Left kidney (tissue), 2 donors: ENCODE measurements around the gene CEP20. TPM values are rescaled to one million over a fixed set of nuclear protein-coding genes. Genes with fewer than 3 reads are reported as not detected.

Experiments
- DNase-seq: peaks from one replicate; pipeline ENCODE4 v3.0.0-alpha.2; 2013
- polyA plus RNA-seq: library from polyadenylated mRNA; unstranded; fragments of 120-200 nt; gene quantifications from one replicate; pipeline ENCODE4 v1.2.1, GENCODE V29; 2013; ENCODE audit not compliant: insufficient read length

CEP20 gene
- polyA plus RNA-seq, 1 donor: 47.0 TPM

GRCh38 chr16:15833541-15833940, 54.9 kb downstream of the CEP20 start:
- DNase-seq: no peak

DNA sequence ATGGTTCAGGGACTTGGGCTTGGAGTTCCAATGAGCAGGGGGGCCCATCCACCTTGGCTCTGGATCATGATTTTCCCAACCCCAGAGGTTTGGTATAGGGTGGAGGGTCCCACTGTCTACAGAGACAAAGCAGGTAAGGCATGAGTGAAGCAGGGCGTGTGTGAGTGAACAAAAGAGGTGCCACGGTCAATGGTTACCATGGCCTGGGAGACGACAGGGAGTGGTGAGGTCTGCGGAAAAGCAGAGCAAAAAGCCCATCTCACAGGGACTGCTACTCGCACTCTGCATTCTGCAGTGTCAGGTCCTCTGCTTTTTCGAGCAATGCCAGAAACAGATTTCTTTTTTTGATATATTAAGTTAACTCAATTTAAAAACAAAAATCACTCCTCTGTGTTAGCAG, 56.2 kb downstream of the CEP20 start:
- DNase-seq: no peak

GRCh38 chr16:15830832-15831451, 57.5 kb downstream of the CEP20 start:
- no peak for DNase-seq

DNA sequence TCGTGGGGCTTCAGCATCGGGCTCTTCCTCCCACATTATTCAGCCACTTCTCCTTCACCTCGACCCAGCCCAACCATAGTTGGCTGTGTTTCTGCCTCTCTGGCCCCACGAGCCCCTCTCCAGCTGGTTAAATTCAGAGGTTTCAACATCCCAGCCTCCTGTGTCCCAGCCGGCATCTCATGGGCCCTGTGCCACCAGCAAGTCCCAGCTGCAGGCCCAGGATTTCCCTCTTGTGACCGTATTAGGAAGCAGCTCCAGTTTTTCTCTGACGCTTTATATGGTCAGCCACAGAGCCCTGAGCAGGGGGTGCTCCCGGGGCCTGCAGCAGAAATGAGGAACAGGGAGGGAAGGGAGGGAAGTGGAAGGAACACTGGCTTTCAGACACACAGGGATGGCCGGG, 58.9 kb downstream of the CEP20 start:
- peak; percentile 50 for DNase-seq

DNA sequence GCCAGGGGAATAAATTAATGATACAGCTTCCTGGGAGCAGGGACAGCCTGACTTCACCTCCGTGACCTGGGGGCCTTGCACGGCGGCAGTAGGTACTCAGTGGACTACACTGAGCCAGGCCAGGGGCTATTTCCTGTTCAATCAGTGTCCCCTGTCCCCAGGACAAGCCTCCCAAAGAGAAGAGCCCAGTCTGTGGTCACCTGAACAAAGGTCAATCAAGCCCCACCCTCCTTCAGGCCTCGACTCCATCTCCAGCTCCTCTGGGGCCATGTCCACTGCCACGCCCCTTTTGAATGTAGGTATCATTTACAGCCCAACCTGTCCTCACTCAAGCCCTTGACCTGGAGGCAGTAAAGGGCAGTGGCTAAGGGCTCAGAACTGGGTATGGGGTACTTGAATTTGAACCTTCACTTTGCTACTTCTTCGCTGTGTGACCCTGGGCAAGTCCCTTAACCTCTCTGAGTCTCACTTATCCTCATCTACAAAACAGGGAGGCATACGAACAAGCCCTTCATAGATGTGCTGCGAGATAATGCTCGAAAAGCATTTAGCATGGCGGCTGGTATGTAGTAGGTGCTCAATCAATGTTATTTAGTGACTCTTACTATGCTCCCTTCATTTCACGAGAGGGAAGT, 60.6 kb downstream of the CEP20 start:
- no peak for DNase-seq

- no peak for DNase-seq
These were observed 61.1 kb downstream of the CEP20 start for GRCh38 chr16:15827299-15827698.

DNA sequence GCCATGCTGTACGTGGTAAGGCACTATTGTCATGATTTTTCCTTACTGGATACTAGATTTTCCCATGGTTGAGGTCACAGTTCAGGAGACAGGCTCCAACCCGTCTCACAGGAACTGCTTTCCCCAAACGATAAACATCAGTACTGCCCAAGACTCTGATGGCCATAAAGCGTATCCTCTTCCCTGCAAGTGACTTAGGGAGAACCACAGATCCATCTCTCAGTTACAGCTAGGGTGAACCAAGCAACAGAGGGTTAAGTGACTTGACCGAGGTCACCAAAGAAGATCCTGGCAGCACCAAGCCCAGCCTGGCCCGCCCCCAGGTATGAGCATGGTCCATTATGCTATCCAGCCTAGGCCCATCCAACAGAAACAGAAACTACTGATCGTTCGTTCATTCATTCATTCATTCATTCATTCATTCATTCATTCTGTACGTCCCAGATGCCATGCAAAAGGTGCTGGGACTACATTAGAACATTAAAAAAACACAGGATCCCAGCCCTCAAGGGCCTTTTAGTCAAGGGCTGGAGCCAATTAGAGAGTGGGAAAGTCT, 62.6 kb downstream of the CEP20 start:
- DNase-seq: no peak

- no peak for DNase-seq
These were observed 65.4 kb downstream of the CEP20 start for GRCh38 chr16:15822957-15823356.

GRCh38 chr16:15820837-15821236, 67.6 kb downstream of the CEP20 start:
- DNase-seq: no peak

- DNase-seq: no peak
These were observed 69.4 kb downstream of the CEP20 start for GRCh38 chr16:15819046-15819445.

- no peak for DNase-seq
These were observed 71.0 kb downstream of the CEP20 start for GRCh38 chr16:15817446-15817845.

- DNase-seq: no peak
These were observed 72.2 kb downstream of the CEP20 start for GRCh38 chr16:15816228-15816627.

Other genes starting within 250 kb of the CEP20 start
- gene MARF1, start 245.4 kb downstream of the CEP20 start, polyA plus RNA-seq: 70.2 TPM
- 50.5 TPM for gene NDE1, start 238.4 kb downstream of the CEP20 start, polyA plus RNA-seq
- gene MYH11, start 31.6 kb downstream of the CEP20 start, polyA plus RNA-seq: 11.1 TPM
- gene ABCC1, start 61.0 kb upstream of the CEP20 start, polyA plus RNA-seq: 27.7 TPM